Left lobe of liver (tissue), 2 donors: ENCODE measurements around the gene KATNA1. TPM values are rescaled to one million over a fixed set of nuclear protein-coding genes. Genes with fewer than 3 reads are reported as not detected.
A peak's percentile ranks its signal among the peaks of the same experiment; 100 is the strongest.
"Not testable (repeated sequence)": the region's sequence is repeated elsewhere in the genome, so short reads cannot be mapped to it uniquely, and the experiment has no call there.

Source experiments
- ATAC-seq: fragments of 200-7000 bp; cut with Tn5 transposase; one replicate; pipeline ENCODE4 v1.9.1; 2020; ENCODE audit warnings: mild to moderate bottlenecking, moderate library complexity
- DNase-seq: peaks from one replicate; pipeline ENCODE4 v3.0.0-alpha.2; 2020; ENCODE audit warnings: low spot score
- total RNA-seq: library from RNA; stranded (reverse); gene quantifications from one replicate; pipeline ENCODE4 v1.2.1, GENCODE V29; 2021
- donor health status: DM: no; HTN: no; CAD: no; lungs with moderate emphysema.
- donor health status: DM: no; HTN: yes; CAD: no.

KATNA1 gene
- total RNA-seq = 6.1 TPM

GRCh38 chr6:149648148-149649145 lies at the start of gene KATNA1:
Gene KATNA1 (minus strand): TSS chr6:149648714. CDS start chr6:149638547, 10,167 bp downstream.
- DNase-seq (peak; percentile 97), ATAC-seq (peak; percentile 96)

- no peak for DNase-seq
- ATAC-seq = no peak
Measured at GRCh38 chr6:149698175-149698574, 49.7 kb upstream of the KATNA1 start.

- no peak for DNase-seq
- no peak for ATAC-seq
Measured at GRCh38 chr6:149696901-149697300, 48.4 kb upstream of the KATNA1 start.

- no peak for DNase-seq
- no peak for ATAC-seq
Measured at GRCh38 chr6:149694921-149695320, 46.4 kb upstream of the KATNA1 start.

GRCh38 chr6:149691201-149691600 lies 42.7 kb upstream of the KATNA1 start:
- DNase-seq (no peak), ATAC-seq (no peak)

GRCh38 chr6:149686230-149686629 lies 37.7 kb upstream of the KATNA1 start:
- ATAC-seq (no peak), DNase-seq (no peak)

GRCh38 chr6:149683256-149683859 lies 34.8 kb upstream of the KATNA1 start:
- ATAC-seq = no peak
- DNase-seq = no peak

- ATAC-seq, DNase-seq: not testable (repeated sequence)
Measured at GRCh38 chr6:149681845-149682244, 33.3 kb upstream of the KATNA1 start.

- ATAC-seq (no peak), DNase-seq (no peak)
Measured at GRCh38 chr6:149681209-149681608, 32.7 kb upstream of the KATNA1 start.

- DNase-seq (no peak), ATAC-seq (no peak)
Measured at GRCh38 chr6:149680503-149680902, 32.0 kb upstream of the KATNA1 start.

GRCh38 chr6:149672265-149672664 lies 23.8 kb upstream of the KATNA1 start:
- ATAC-seq, DNase-seq: not testable (repeated sequence)

- no peak for ATAC-seq
- no peak for DNase-seq
Measured at GRCh38 chr6:149660028-149660427, 11.5 kb upstream of the KATNA1 start.

GRCh38 chr6:149657441-149657840 lies 8.9 kb upstream of the KATNA1 start:
- ATAC-seq = no peak
- DNase-seq = no peak

GRCh38 chr6:149651056-149651455 lies 2.5 kb upstream of the KATNA1 start:
- no peak for ATAC-seq
- no peak for DNase-seq

GRCh38 chr6:149646599-149646998 lies 1.9 kb downstream of the KATNA1 start:
- ATAC-seq (no peak), DNase-seq (no peak)

GRCh38 chr6:149642829-149643580 lies 5.5 kb downstream of the KATNA1 start:
- DNase-seq (no peak), ATAC-seq (no peak)

- no peak for ATAC-seq
- DNase-seq = no peak
Measured at GRCh38 chr6:149636124-149636523, 12.4 kb downstream of the KATNA1 start.

- no peak for ATAC-seq
- no peak for DNase-seq
Measured at GRCh38 chr6:149634315-149634714, 14.2 kb downstream of the KATNA1 start.

GRCh38 chr6:149628875-149629510 lies 19.5 kb downstream of the KATNA1 start:
- ATAC-seq (no peak), DNase-seq (no peak)

- ATAC-seq = no peak
- no peak for DNase-seq
Measured at GRCh38 chr6:149627672-149628071, 20.8 kb downstream of the KATNA1 start.

- DNase-seq (no peak), ATAC-seq (no peak)
Measured at GRCh38 chr6:149615805-149616204, 32.7 kb downstream of the KATNA1 start.
